ENCODE data around the gene CCDC106. TPM values are rescaled to one million over a fixed set of nuclear protein-coding genes. Genes with fewer than 3 reads are reported as not detected.

The CCDC106 gene
- total RNA-seq, 1 donor from 2014 or later, result 14.0 TPM

DNA sequence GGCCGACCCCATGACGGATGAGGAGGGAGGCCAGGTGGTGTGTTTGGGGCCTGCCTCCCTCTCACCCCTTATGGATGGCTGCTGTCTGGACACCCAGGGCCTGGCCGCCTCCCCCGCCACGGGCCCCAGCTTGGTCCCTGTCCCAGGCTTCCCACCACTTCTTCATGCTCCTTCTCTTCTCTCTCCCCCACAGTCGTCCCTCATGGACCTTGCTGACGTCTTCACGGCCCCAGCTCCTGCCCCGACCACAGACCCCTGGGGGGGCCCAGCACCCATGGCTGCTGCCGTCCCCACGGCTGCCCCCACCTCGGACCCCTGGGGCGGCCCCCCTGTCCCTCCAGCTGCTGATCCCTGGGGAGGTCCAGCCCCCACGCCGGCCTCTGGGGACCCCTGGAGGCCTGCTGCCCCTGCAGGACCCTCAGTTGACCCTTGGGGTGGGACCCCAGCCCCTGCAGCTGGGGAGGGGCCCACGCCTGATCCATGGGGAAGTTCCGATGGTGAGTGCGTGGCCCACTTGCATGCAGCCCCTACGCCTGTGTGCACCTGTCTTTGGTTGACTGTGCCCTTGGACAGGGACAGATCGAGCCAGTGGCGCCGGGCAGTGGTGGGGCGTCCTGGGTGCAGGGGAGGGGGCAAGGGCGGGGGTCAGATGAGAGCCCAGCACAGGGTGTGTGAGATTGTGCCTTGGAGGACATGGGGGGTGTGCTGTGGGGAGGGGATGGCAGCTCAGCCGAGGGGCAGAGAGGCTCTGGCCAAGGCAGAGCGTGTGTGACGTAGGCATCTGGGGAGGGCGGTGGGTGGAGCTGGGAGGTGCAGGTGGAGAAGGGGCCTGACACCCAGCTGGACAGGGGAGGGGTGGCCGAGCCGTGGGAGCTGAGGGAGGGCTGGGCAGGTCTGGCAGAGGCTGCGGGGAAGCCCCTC, 43.8 kb downstream of the CCDC106 start:
- Mint-ChIP-seq H3K27ac (no peak overlapping the region), H3K4me1 (peaks cover 22% of the 10 kb centered on the region), H3K27me3 (no peaks in the 10 kb centered on the region), H3K9me3 (no peaks in the 10 kb centered on the region), H3K36me3 (ENCODE audit: low read depth) (peaks cover 68% of the 10 kb centered on the region), H3K4me3 (no peak overlapping the region)
- TF ChIP-seq, protein P1, sequence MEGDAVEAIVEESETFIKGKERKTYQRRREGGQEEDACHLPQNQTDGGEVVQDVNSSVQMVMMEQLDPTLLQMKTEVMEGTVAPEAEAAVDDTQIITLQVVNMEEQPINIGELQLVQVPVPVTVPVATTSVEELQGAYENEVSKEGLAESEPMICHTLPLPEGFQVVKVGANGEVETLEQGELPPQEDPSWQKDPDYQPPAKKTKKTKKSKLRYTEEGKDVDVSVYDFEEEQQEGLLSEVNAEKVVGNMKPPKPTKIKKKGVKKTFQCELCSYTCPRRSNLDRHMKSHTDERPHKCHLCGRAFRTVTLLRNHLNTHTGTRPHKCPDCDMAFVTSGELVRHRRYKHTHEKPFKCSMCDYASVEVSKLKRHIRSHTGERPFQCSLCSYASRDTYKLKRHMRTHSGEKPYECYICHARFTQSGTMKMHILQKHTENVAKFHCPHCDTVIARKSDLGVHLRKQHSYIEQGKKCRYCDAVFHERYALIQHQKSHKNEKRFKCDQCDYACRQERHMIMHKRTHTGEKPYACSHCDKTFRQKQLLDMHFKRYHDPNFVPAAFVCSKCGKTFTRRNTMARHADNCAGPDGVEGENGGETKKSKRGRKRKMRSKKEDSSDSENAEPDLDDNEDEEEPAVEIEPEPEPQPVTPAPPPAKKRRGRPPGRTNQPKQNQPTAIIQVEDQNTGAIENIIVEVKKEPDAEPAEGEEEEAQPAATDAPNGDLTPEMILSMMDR (IDR thresholded peaks at IDR 0.05), result no peak
- intact Hi-C loops (cut with micrococcal nuclease), result no loop called here
- ChIA-PET CTCF (no interaction called here), POLR2A (no interaction called here)
- DNase-seq, result no peak
- ATAC-seq (ENCODE audit: low read depth), result no peak

DNA sequence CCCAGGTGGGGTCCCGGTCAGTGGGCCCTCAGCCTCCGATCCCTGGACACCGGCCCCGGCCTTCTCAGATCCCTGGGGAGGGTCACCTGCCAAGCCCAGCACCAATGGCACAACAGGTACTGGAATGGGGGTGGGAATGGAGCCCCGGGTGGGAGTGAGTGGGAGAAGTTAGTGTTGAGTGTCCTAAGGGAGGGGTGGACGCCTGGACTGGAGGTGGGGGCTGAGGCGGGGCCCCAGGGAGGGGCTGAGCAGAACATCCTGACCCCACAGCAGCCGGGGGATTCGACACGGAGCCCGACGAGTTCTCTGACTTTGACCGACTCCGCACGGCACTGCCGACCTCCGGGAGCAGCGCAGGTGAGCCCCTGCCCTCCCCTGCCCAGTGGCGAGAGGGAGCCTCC, 44.7 kb downstream of the CCDC106 start:
- DNase-seq (no peak), ATAC-seq (ENCODE audit: low read depth) (no peak)
- POLR2A ChIA-PET, result no interaction called here
- peaks cover 16% of the 10 kb centered on the region for H3K4me1 Mint-ChIP-seq
- TF ChIP-seq, protein P1 (IDR thresholded peaks at IDR 0.05), result no peak
- H3K4me3 Mint-ChIP-seq, result no peak overlapping the region
- no peak overlapping the region for H3K27ac Mint-ChIP-seq
- H3K27me3 Mint-ChIP-seq, result no peaks in the 10 kb centered on the region
- intact Hi-C loops (cut with micrococcal nuclease), result no loop called here
- CTCF ChIA-PET, result no interaction called here
- no peaks in the 10 kb centered on the region for H3K9me3 Mint-ChIP-seq
- H3K36me3 Mint-ChIP-seq (ENCODE audit: low read depth), result peaks cover 70% of the 10 kb centered on the region

DNA sequence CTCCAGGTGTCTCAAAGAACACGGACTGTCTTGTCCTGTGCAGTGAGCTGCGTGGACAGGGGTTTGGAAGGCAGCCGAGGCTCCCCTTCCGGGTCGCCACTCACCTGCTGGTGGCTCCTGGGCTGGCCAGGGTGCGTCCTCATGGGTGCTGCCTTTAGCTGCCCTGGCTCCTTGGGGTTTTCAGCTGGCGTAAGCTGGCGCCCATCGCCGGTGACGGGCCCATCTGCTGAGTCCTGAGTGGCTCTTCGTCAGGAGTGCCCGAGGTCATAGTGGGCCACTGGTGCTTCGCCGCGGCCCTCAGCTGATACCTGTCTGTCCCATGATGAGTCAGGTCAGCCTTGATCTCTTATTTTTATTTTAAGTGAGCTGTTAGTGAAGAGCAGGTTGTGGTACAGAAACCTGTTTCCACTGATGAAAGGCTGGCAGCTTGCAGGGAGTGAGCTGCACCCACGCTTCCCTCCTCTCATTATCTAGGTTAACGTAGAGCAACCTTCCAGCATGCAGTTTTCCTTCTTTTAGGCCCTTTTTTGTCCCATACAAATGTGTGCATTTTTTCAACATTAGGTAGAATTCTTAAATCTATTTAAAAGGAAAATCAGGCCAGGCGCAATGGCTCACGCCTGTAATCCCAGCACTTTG, 45.4 kb downstream of the CCDC106 start:
- DNase-seq (no peak), ATAC-seq (ENCODE audit: low read depth) (no peak)
- ChIA-PET CTCF (no interaction called here), POLR2A (no interaction called here)
- Mint-ChIP-seq H3K27ac (no peak overlapping the region), H3K36me3 (ENCODE audit: low read depth) (peaks cover 68% of the 10 kb centered on the region), H3K9me3 (no peaks in the 10 kb centered on the region), H3K4me1 (peaks cover 9% of the 10 kb centered on the region), H3K4me3 (no peak overlapping the region), H3K27me3 (no peaks in the 10 kb centered on the region)
- intact Hi-C loops (cut with micrococcal nuclease), result no loop called here
- TF ChIP-seq, protein P1 (IDR thresholded peaks at IDR 0.05), result no peak

DNA sequence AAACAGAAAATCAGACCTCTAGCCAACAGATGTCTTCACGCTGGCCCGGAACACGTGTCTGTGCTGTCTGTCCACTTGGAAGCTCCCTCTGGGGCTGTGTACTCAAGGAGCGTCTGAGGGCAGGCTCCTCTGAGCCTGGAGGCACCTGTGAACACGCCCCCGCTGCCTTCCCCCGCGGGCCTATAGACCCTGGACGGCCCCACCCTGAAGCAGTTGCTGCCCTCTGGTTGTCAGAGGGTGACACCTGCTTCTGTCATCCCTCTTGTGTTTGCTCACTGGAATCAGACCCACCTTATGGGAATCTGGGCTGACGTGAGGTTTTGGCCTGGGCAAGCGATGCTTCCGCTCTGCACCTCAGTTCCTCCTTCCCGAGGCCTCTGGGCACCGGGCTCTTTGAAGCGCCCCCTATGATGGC, 46.2 kb downstream of the CCDC106 start:
- no peak for ATAC-seq (ENCODE audit: low read depth)
- Mint-ChIP-seq H3K27me3 (no peaks in the 10 kb centered on the region), H3K4me1 (peaks cover 1% of the 10 kb centered on the region), H3K4me3 (no peak overlapping the region), H3K36me3 (ENCODE audit: low read depth) (peaks cover 70% of the 10 kb centered on the region), H3K9me3 (no peaks in the 10 kb centered on the region), H3K27ac (no peak overlapping the region)
- TF ChIP-seq, protein P1 (IDR thresholded peaks at IDR 0.05), result no peak
- DNase-seq, result no peak
- POLR2A ChIA-PET, result no interaction called here
- CTCF ChIA-PET, result no interaction called here
- intact Hi-C loops (cut with micrococcal nuclease), result no loop called here

DNA sequence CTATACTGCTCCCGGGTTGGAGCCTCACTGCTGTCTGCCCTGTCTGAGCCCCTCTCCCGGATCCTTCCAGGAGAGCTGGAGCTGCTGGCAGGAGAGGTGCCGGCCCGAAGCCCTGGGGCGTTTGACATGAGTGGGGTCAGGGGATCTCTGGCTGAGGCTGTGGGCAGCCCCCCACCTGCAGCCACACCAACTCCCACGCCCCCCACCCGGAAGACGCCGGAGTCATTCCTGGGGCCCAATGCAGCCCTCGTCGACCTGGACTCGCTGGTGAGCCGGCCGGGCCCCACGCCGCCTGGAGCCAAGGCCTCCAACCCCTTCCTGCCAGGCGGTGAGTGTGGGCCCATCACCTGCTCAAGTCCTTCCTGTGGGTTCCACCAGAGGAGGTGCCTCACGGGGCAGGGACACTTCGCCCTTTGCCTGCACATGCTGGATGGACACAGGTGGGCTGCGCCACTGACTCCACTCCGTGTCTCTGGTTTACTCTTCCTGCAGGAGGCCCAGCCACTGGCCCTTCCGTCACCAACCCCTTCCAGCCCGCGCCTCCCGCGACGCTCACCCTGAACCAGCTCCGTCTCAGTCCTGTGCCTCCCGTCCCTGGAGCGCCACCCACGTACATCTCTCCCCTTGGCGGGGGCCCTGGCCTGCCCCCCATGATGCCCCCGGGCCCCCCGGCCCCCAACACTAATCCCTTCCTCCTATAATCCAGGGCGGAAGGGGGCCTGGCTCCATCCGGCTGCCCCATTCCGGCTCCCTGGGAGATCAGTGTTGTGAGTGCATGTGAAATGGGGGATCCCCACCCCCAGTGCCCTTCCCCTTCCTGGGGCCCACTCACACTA, 46.9 kb downstream of the CCDC106 start:
- intact Hi-C loops (cut with micrococcal nuclease), result no loop called here
- no peaks in the 10 kb centered on the region for H3K9me3 Mint-ChIP-seq
- no peak overlapping the region for H3K4me3 Mint-ChIP-seq
- ChIA-PET CTCF (no interaction called here), POLR2A (no interaction called here)
- H3K4me1 Mint-ChIP-seq, result no peaks in the 10 kb centered on the region
- no peak for ATAC-seq (ENCODE audit: low read depth)
- TF ChIP-seq, protein P1 (IDR thresholded peaks at IDR 0.05), result no peak
- no peaks in the 10 kb centered on the region for H3K27me3 Mint-ChIP-seq
- DNase-seq, result no peak
- H3K27ac Mint-ChIP-seq, result no peak overlapping the region
- H3K36me3 Mint-ChIP-seq (ENCODE audit: low read depth), result peaks cover 70% of the 10 kb centered on the region
